Measurements from ENCODE around the gene FBXW7.

- TF ChIP-seq JUND (IDR thresholded peaks at IDR 0.05) = no peak
- no peak for TF ChIP-seq EZH2phosphoT487 (IDR thresholded peaks at IDR 0.05; ENCODE audit: borderline replicate concordance)
- no peak for TF ChIP-seq CEBPB (IDR thresholded peaks at IDR 0.05; ENCODE audit: low read depth)
These were observed 79.3 kb downstream of the FBXW7 start for GRCh38 chr4:152456609-152457008.

Measured in HCT116 (cell line).